Endodermal cell (in vitro differentiated cells): Measurements from ENCODE around the gene PHLDA2. TPM values are rescaled to one million over a fixed set of nuclear protein-coding genes. Genes with fewer than 3 reads are reported as not detected.
"Not testable (repeated sequence)": the region's sequence is repeated elsewhere in the genome, so short reads cannot be mapped to it uniquely, and the experiment has no call there.

Experiments used
- DNase-seq: peaks from one replicate; pipeline ENCODE4 v3.0.0-alpha.2; 2017
- H3K27ac ChIP-seq: 2 replicates; pipeline ENCODE4 v1.5.1; 2013; ENCODE audit warnings: mild to moderate bottlenecking, low read depth, low read length, moderate library complexity
- H3K27me3 ChIP-seq: 2 replicates; pipeline ENCODE4 v1.6.1; 2013; ENCODE audit warnings: mild to moderate bottlenecking, low read length, moderate library complexity; ENCODE audit not compliant: insufficient read depth, control insufficient read depth, poor library complexity, severe bottlenecking
- H3K36me3 ChIP-seq: 2 replicates; pipeline ENCODE4 v1.7.0; 2013; ENCODE audit warnings: mild to moderate bottlenecking, low read length, moderate library complexity; ENCODE audit not compliant: control insufficient read depth, insufficient read depth
- H3K4me1 ChIP-seq: one replicate; pipeline ENCODE4 v1.7.0; 2013; ENCODE audit warnings: low read length; ENCODE audit not compliant: control insufficient read depth, insufficient read depth
- H3K4me3 ChIP-seq: 2 replicates; pipeline ENCODE4 v1.5.1; 2013; ENCODE audit warnings: mild to moderate bottlenecking, low read length, moderate library complexity
- H3K9ac ChIP-seq: 2 replicates; pipeline ENCODE4 v1.6.1; 2013; ENCODE audit warnings: mild to moderate bottlenecking, low read length, moderate library complexity; ENCODE audit not compliant: poor library complexity, severe bottlenecking; ENCODE audit errors: extremely low read depth
- H3K9me3 ChIP-seq: 2 replicates; pipeline ENCODE4 v1.6.1; 2013; ENCODE audit warnings: mild to moderate bottlenecking, low read length, moderate library complexity; ENCODE audit not compliant: control insufficient read depth
- H3K27ac Mint-ChIP-seq: 2 replicates; pipeline ENCODE4 v1.8.0; 2020; ENCODE audit warnings: mixed read lengths
- H3K27me3 Mint-ChIP-seq: 2 replicates; pipeline ENCODE4 v1.8.0; 2021; ENCODE audit warnings: mild to moderate bottlenecking, mixed read lengths; ENCODE audit not compliant: insufficient read depth
- H3K36me3 Mint-ChIP-seq: 2 replicates; pipeline ENCODE4 v1.8.0; 2020; ENCODE audit warnings: low read depth, mixed read lengths
- H3K4me1 Mint-ChIP-seq: 2 replicates; pipeline ENCODE4 v1.8.0; 2020; ENCODE audit warnings: mixed read lengths
- H3K4me3 Mint-ChIP-seq: 2 replicates; pipeline ENCODE4 v1.8.0; 2020; ENCODE audit warnings: mild to moderate bottlenecking, moderate library complexity, mixed read lengths
- H3K9me3 Mint-ChIP-seq: 2 replicates; pipeline ENCODE4 v1.8.0; 2020; ENCODE audit warnings: mild to moderate bottlenecking, mixed read lengths
- CTCF ChIP-seq: fragments of 200-600 bp; sonication (generic); conservative IDR thresholded peaks from 2 replicates; pipeline ENCODE4 v1.5.0; 2021; ENCODE audit warnings: antibody characterized with exemption, mild to moderate bottlenecking
- WGBS, 2 experiments: methylation state at CpG; one replicate each; pipeline versions ENCODE4 v1.1.5 to v1.1.7; 2013; ENCODE audit warnings: missing lambda C conversion rate in 2 of 2, mixed read lengths in 1 of 2; ENCODE audit not compliant: insufficient coverage in 1 of 2, insufficient read length in 1 of 2; 5-methylcytosine and 5-hydroxymethylcytosine counted together
- total RNA-seq, 2 donors: library from RNA; stranded (reverse); fragmentation: NEBNext Ultra II Directional in 1 of 2; extraction: Animal tissue kit (Norgen Biotek cat#: 25700) in 1 of 2; gene quantifications; 2 replicates in 1 of 2; 3 replicates in 1 of 2; pipeline ENCODE4 v1.2.1, GENCODE V29; 2021

Gene PHLDA2
- total RNA-seq, 2 donors from 2014 or later: 3.0 to 5.1 TPM

DNA sequence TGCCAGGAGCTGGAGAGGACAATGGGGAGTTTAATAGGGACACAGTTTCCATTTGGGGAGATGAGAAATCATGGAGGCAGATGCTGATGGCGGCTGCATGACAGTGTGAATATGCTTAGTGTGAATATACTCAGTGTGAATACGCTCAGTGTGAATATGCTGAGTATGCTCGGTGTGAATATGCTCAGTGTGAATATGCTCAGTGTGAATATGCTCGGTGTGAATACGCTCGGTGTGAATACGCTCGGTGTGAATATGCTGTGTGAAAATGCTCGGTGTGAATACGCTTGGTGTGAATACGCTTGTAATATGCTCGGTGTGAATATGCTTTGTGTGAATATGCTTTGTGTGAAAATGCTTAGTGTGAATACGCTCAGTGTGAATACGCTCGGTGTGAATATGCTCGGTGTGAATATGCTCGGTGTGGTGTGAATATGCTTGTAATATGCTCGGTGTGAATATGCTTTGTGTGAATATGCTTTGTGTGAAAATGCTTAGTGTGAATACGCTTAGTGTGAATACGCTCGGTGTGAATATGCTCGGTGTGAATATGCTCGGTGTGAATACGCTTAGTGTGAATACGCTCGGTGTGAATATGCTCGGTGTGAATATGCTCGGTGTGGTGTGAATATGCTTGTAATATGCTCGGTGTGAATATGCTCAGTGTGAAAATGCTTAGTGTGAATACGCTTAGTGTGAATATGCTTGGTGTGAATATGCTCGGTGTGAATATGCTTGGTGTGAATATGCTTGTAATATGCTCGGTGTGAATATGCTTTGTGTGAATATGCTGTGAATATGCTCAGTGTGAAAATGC, 8.6 kb upstream of the PHLDA2 start:
- 89 to 96% methylated on average over 16 to 30 of the region's 32 CpGs for WGBS, 2 experiments
- not testable (repeated sequence) for H3K27me3 Mint-ChIP-seq, H3K27me3 ChIP-seq, H3K27ac Mint-ChIP-seq, H3K9ac ChIP-seq, H3K27ac ChIP-seq, DNase-seq, H3K4me1 Mint-ChIP-seq, H3K4me3 Mint-ChIP-seq, H3K4me1 ChIP-seq, H3K36me3 ChIP-seq
- H3K9me3 ChIP-seq: peaks cover 35% of the 10 kb centered on the region
- H3K9me3 Mint-ChIP-seq: peaks cover 31% of the 10 kb centered on the region
- H3K4me3 ChIP-seq: peak overlapping the region; percentile 9
- peaks cover 22% of the 10 kb centered on the region for H3K36me3 Mint-ChIP-seq

DNA sequence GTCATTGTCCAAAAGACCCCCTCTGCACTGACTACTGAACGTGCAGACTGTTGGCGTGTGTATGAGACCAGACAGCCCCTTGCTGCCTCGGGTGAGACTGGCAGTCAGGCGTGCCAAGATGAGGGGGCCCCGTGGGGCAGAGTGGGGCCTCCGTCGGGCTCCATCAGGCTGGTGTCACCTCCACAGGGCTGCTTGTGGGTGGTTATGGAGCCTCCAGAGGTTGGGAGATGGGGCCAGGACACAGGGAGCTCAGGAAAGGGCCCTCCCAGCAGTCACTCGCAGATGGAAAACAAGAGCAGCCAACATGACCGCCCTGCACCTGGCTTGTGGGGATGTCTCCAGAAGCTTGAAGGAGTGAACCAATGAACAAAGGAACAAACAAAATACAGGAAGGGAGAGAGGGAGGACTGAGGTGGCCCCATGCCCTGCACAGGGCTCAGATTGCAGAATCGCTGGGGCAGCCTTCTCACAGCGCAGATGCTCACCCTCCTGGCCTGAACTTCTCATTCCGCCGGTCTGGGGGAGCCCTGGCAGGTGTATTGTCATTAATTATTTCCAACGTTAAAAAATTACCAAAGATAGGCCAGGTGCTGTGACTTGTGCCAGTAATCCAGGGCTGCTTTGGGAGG, 5.5 kb upstream of the PHLDA2 start:
- no peak for DNase-seq
- Mint-ChIP-seq H3K4me1 (peaks cover 3% of the 10 kb centered on the region), H3K4me3 (no peak overlapping the region), H3K36me3 (peaks cover 20% of the 10 kb centered on the region), H3K9me3 (peaks cover 30% of the 10 kb centered on the region), H3K27ac (no peak overlapping the region), H3K27me3 (peaks cover 9% of the 10 kb centered on the region)
- no peak overlapping the region for H3K4me3 ChIP-seq
- WGBS, 2 experiments: 93 to 94% methylated on average over 7 to 14 of the region's 14 CpGs
- H3K9ac ChIP-seq: no peak overlapping the region
- peaks cover 33% of the 10 kb centered on the region for H3K9me3 ChIP-seq
- H3K27me3 ChIP-seq: peaks cover 7% of the 10 kb centered on the region
- no peaks in the 10 kb centered on the region for H3K36me3 ChIP-seq
- TF ChIP-seq CTCF: no peak
- no peaks in the 10 kb centered on the region for H3K4me1 ChIP-seq
- H3K27ac ChIP-seq: no peak overlapping the region

DNA sequence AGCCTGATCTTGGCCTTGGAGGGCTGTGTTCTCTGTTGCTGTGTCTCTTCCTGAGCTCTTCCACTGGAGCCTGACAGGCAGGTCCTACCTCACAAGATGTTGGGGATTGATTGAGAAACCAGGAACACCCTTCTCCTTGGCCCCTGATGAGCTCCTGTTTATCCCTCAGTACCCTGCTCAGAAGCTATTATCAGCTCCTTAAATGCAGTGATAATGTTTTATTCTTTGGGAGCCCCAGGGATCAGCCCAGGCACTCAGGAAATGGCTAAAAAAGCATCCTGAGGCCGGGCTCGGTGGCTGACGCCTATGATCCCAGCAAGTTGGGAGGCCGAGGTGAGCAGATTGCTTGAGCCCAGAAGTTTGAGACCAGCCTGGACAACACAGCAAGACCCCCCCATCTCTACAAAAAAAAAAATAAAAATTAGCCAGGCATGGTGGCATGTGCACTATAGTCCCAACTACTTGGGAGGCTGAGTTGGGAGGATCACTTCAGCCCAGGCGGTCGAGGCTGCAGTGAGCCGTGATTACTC, 4.9 kb upstream of the PHLDA2 start:
- Mint-ChIP-seq H3K27ac (peak overlapping the region; percentile 44), H3K4me1 (peaks cover 3% of the 10 kb centered on the region), H3K27me3 (peaks cover 10% of the 10 kb centered on the region), H3K36me3 (peaks cover 16% of the 10 kb centered on the region), H3K9me3 (peaks cover 23% of the 10 kb centered on the region), H3K4me3 (no peak overlapping the region)
- Histone ChIP-seq H3K36me3 (no peaks in the 10 kb centered on the region), H3K9ac (no peak overlapping the region), H3K27me3 (peaks cover 12% of the 10 kb centered on the region), H3K4me1 (no peaks in the 10 kb centered on the region), H3K4me3 (no peak overlapping the region), H3K9me3 (peaks cover 26% of the 10 kb centered on the region), H3K27ac (no peak overlapping the region)
- DNase-seq: no peak
- TF ChIP-seq CTCF: no peak
- 82 to 100% methylated on average over 4 to 7 of the region's 7 CpGs for WGBS, 2 experiments
